Karpas-422 (cell line): ENCODE data around the gene TBC1D22B. TPM values are rescaled to one million over a fixed set of nuclear protein-coding genes. Genes with fewer than 3 reads are reported as not detected.

Source experiments
- DNase-seq: peaks from one replicate; pipeline ENCODE4 v3.0.0-alpha.2; 2015
- H2AFZ ChIP-seq: fragments of 200-600 bp; sonication (generic); 2 replicates; pipeline ENCODE4 v1.6.1; 2014; ENCODE audit warnings: antibody characterized with exemption, low read length, mixed read lengths
- H3K27ac ChIP-seq: fragments of 200-600 bp; sonication (generic); 2 replicates; pipeline ENCODE4 v1.5.1; 2014; ENCODE audit warnings: mild to moderate bottlenecking, low read length, moderate library complexity
- H3K27me3 ChIP-seq: fragments of 200-600 bp; sonication (generic); 2 replicates; pipeline ENCODE4 v1.6.1; 2014; ENCODE audit warnings: low read length, mixed read lengths
- H3K36me3 ChIP-seq: fragments of 200-600 bp; sonication (generic); 2 replicates; pipeline ENCODE4 v1.6.1; 2014; ENCODE audit warnings: low read length, mixed read lengths; ENCODE audit not compliant: insufficient read depth
- H3K4me1 ChIP-seq: fragments of 200-600 bp; sonication (generic); 2 replicates; pipeline ENCODE4 v1.6.1; 2014; ENCODE audit warnings: mild to moderate bottlenecking, low read length, mixed read lengths
- H3K4me2 ChIP-seq: fragments of 200-600 bp; sonication (generic); 2 replicates; pipeline ENCODE4 v1.6.1; 2014; ENCODE audit warnings: low read length, low read depth, mild to moderate bottlenecking; ENCODE audit not compliant: poor library complexity, severe bottlenecking
- H3K4me3 ChIP-seq: fragments of 200-600 bp; sonication (generic); 2 replicates; pipeline ENCODE4 v1.5.1; 2014; ENCODE audit warnings: mild to moderate bottlenecking, antibody characterized with exemption, low read length, mixed read lengths
- H3K79me2 ChIP-seq: fragments of 200-600 bp; sonication (generic); 2 replicates; pipeline ENCODE4 v1.6.1; 2014; ENCODE audit warnings: mild to moderate bottlenecking, low read length, mixed read lengths
- H3K9ac ChIP-seq: fragments of 200-600 bp; sonication (generic); 2 replicates; pipeline ENCODE4 v1.6.0; 2014; ENCODE audit warnings: low read length
- H3K9me2 ChIP-seq: fragments of 200-600 bp; sonication (generic), shearing (Covaris generic); replicated peaks from 2 replicates; pipeline ENCODE4 v1.6.0; 2014; ENCODE audit warnings: mild to moderate bottlenecking, low read length, moderate library complexity; ENCODE audit not compliant: insufficient read depth
- H3K9me3 ChIP-seq: fragments of 300-700, 200-600 bp; sonication (generic); 2 replicates; pipeline ENCODE4 v1.6.1; 2014; ENCODE audit warnings: low read length, mixed read lengths
- H4K20me1 ChIP-seq: fragments of 200-600 bp; sonication (generic); 2 replicates; pipeline ENCODE4 v1.6.1; 2014; ENCODE audit warnings: mild to moderate bottlenecking, antibody characterized with exemption, low read length, low read depth; ENCODE audit not compliant: insufficient read depth
- total RNA-seq: library from RNA; depleted of rRNA; stranded (reverse); fragments of >200 nt; shearing (Covaris generic); gene quantifications from 2 replicates; pipeline ENCODE4 v1.2.3, GENCODE V29; 2014; ENCODE audit warnings: low replicate concordance; rRNA removed

TBC1D22B gene, protein sequence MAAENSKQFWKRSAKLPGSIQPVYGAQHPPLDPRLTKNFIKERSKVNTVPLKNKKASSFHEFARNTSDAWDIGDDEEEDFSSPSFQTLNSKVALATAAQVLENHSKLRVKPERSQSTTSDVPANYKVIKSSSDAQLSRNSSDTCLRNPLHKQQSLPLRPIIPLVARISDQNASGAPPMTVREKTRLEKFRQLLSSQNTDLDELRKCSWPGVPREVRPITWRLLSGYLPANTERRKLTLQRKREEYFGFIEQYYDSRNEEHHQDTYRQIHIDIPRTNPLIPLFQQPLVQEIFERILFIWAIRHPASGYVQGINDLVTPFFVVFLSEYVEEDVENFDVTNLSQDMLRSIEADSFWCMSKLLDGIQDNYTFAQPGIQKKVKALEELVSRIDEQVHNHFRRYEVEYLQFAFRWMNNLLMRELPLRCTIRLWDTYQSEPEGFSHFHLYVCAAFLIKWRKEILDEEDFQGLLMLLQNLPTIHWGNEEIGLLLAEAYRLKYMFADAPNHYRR
- total RNA-seq = 9.2 and 9.6 TPM in 2 replicates

DNA sequence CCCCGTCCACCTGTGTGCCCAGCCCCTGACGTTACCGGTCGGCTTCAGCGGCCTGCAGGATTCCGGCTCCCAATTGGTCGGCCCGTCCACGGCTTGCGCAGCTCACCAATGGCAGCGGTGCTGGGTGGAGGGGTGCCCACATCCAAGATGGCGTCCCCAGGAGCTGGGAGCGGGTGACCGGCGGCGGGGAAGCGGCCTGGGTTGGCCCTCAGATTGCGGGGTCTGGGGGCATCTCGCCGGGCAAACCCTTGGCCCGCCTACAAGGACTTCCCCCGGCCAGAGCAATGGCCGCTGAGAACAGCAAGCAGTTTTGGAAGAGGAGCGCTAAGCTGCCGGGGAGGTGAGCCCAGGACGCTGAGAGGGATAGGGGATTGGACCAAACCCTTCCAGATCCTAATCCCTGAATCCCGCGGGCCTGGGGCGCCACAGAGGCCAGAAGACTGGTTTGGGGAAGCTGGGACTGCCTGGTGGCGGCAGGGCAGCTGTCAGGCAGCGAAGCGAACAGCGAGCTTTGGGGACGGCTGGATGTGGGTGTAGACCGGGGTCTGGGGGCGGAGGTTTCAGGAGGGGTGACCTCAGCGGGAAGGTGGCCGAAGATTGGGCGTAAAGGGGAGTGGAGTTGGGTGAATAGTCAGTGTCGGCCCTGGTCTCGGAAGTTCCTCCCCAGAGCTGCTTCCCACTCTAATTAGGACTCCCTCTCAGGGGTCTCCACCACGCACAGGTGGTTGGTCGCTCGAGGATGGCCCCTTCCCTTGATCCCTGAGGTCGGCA, at the start of gene TBC1D22B, which contains the start of gene TMEM217:
Gene TBC1D22B, plus strand, starts transcription at position 139 of the 771 bp plus-strand sequence. Its CDS starts 146 bp downstream, at position 285.
Gene TMEM217, minus strand, starts transcription at position 511 of the 771 bp plus-strand sequence. CDS start 39,114 bp downstream, outside the sequence.
- H3K9me3 ChIP-seq = no peaks in the 10 kb centered on the region
- H3K79me2 ChIP-seq = peaks cover 33% of the 10 kb centered on the region
- no peaks in the 10 kb centered on the region for H4K20me1 ChIP-seq
- H3K27me3 ChIP-seq = no peaks in the 10 kb centered on the region
- H3K4me1 ChIP-seq = peaks cover 24% of the 10 kb centered on the region
- DNase-seq = peak; percentile 97
- H2AFZ ChIP-seq = peak within 1 kb of the TSS; percentile 86
- H3K27ac ChIP-seq = no peak within 1 kb of the TSS
- H3K4me2 ChIP-seq = peak within 1 kb of the TSS; percentile 82
- H3K9ac ChIP-seq = peak within 1 kb of the TSS; percentile 82
- no peaks in the 10 kb centered on the region for H3K36me3 ChIP-seq
- H3K4me3 ChIP-seq = peak within 1 kb of the TSS; percentile 87
- H3K9me2 ChIP-seq = no peaks in the 10 kb centered on the region

GRCh38 chr6:37207903-37208456, 49.6 kb upstream of the TBC1D22B start:
- Histone ChIP-seq H3K27ac (no peak overlapping the region), H3K9me2 (no peaks in the 10 kb centered on the region), H3K9me3 (no peaks in the 10 kb centered on the region), H4K20me1 (no peaks in the 10 kb centered on the region), H3K9ac (no peak overlapping the region), H3K79me2 (no peaks in the 10 kb centered on the region), H3K4me1 (no peaks in the 10 kb centered on the region), H3K27me3 (no peaks in the 10 kb centered on the region), H2AFZ (no peak overlapping the region), H3K36me3 (no peaks in the 10 kb centered on the region), H3K4me3 (no peak overlapping the region), H3K4me2 (no peak overlapping the region)
- DNase-seq = peak; percentile 93

DNA sequence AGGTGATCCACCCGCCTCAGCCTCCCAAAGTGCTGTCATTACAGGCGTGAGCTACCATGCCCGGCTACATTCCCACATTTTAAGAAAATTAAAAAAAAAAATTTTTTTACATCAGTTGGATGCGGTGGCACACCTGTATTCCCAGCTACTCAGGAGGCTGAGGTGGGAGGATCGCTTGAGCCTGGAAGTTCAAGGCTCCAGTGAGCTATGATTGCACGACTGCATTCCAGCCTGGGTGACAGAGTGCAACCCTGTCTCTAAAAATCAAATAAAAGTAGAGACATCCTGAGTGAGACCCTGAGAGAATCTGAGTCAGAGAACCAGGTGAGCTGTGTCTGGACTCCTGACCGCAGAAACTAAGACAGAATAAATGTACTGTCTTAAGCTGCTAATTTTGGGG, 48.8 kb upstream of the TBC1D22B start:
- no peak overlapping the region for H3K9ac ChIP-seq
- no peaks in the 10 kb centered on the region for H3K9me2 ChIP-seq
- no peaks in the 10 kb centered on the region for H3K4me1 ChIP-seq
- H3K36me3 ChIP-seq = no peaks in the 10 kb centered on the region
- no peak overlapping the region for H3K4me2 ChIP-seq
- no peaks in the 10 kb centered on the region for H3K79me2 ChIP-seq
- H3K27ac ChIP-seq = no peak overlapping the region
- H3K4me3 ChIP-seq = no peak overlapping the region
- no peaks in the 10 kb centered on the region for H3K27me3 ChIP-seq
- no peaks in the 10 kb centered on the region for H3K9me3 ChIP-seq
- H4K20me1 ChIP-seq = no peaks in the 10 kb centered on the region
- DNase-seq = no peak
- no peak overlapping the region for H2AFZ ChIP-seq

- no peaks in the 10 kb centered on the region for H3K79me2 ChIP-seq
- no peak overlapping the region for H2AFZ ChIP-seq
- H3K4me3 ChIP-seq = no peak overlapping the region
- H3K4me2 ChIP-seq = no peak overlapping the region
- no peak overlapping the region for H3K27ac ChIP-seq
- DNase-seq = no peak
- H4K20me1 ChIP-seq = no peaks in the 10 kb centered on the region
- no peaks in the 10 kb centered on the region for H3K27me3 ChIP-seq
- no peaks in the 10 kb centered on the region for H3K9me2 ChIP-seq
- no peaks in the 10 kb centered on the region for H3K36me3 ChIP-seq
- no peaks in the 10 kb centered on the region for H3K4me1 ChIP-seq
- H3K9ac ChIP-seq = no peak overlapping the region
- H3K9me3 ChIP-seq = no peaks in the 10 kb centered on the region
Measured at GRCh38 chr6:37209461-37210205, 47.9 kb upstream of the TBC1D22B start.

GRCh38 chr6:37210313-37210968, 47.1 kb upstream of the TBC1D22B start:
- H3K9ac ChIP-seq = no peak overlapping the region
- H3K27ac ChIP-seq = no peak overlapping the region
- H2AFZ ChIP-seq = no peak overlapping the region

DNA sequence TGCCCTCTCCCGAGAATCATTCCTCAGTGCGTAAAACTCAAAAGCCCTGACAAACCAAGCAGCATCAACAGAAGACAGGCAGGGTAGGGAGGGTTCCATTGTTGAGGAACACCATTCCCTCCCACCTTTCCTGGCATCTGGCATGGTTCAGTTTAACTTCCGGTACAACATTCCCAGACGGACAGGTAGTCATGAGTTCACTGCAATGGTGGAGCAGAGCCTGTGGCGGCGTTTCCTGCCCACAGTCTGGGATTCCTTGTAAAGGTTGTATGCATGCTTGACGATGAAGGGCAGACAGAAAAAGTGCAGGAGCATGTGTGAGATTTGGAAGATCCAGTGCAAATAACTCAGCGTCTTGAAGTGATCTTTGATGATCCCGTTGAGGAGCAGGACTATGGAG, 45.3 kb upstream of the TBC1D22B start:
- Histone ChIP-seq H2AFZ (no peak overlapping the region), H3K9me3 (no peaks in the 10 kb centered on the region), H3K9ac (no peak overlapping the region), H3K4me1 (no peaks in the 10 kb centered on the region), H3K27ac (no peak overlapping the region), H3K27me3 (no peaks in the 10 kb centered on the region), H3K79me2 (no peaks in the 10 kb centered on the region), H4K20me1 (no peaks in the 10 kb centered on the region), H3K9me2 (no peaks in the 10 kb centered on the region), H3K4me2 (no peak overlapping the region), H3K4me3 (no peak overlapping the region), H3K36me3 (no peaks in the 10 kb centered on the region)
- DNase-seq = no peak

More at GRCh38 chr6:37210313-37210968, 47.1 kb upstream of the TBC1D22B start:
- Histone ChIP-seq H3K9me2 (no peaks in the 10 kb centered on the region), H3K4me2 (no peak overlapping the region), H3K79me2 (no peaks in the 10 kb centered on the region), H4K20me1 (no peaks in the 10 kb centered on the region), H3K27me3 (no peaks in the 10 kb centered on the region), H3K4me3 (no peak overlapping the region), H3K36me3 (no peaks in the 10 kb centered on the region), H3K4me1 (no peaks in the 10 kb centered on the region), H3K9me3 (no peaks in the 10 kb centered on the region)
- DNase-seq = peak; percentile 91

- DNase-seq = no peak
- H2AFZ ChIP-seq = no peak overlapping the region
- H3K79me2 ChIP-seq = no peaks in the 10 kb centered on the region
- H3K27ac ChIP-seq = no peak overlapping the region
- no peaks in the 10 kb centered on the region for H4K20me1 ChIP-seq
- H3K4me3 ChIP-seq = no peak overlapping the region
- H3K9ac ChIP-seq = no peak overlapping the region
- no peaks in the 10 kb centered on the region for H3K9me3 ChIP-seq
- peaks cover 13% of the 10 kb centered on the region for H3K4me1 ChIP-seq
- no peaks in the 10 kb centered on the region for H3K36me3 ChIP-seq
- no peaks in the 10 kb centered on the region for H3K27me3 ChIP-seq
- no peaks in the 10 kb centered on the region for H3K9me2 ChIP-seq
- H3K4me2 ChIP-seq = no peak overlapping the region
Measured at GRCh38 chr6:37218061-37218460, 39.5 kb upstream of the TBC1D22B start.
